Muscle of leg (tissue), 11 donors: ENCODE measurements around the gene KLF15. TPM values are rescaled to one million over a fixed set of nuclear protein-coding genes. Genes with fewer than 3 reads are reported as not detected.

Source experiments
- DNase-seq: peaks from one replicate; pipeline ENCODE4 v3.0.0; 2013
- H3K27ac ChIP-seq: one replicate; pipeline ENCODE4 v1.5.1; 2013; ENCODE audit warnings: mild to moderate bottlenecking, low read length, control low read depth
- H3K27me3 ChIP-seq: one replicate; pipeline ENCODE4 v1.6.1; 2013; ENCODE audit warnings: low read length; ENCODE audit not compliant: control insufficient read depth, insufficient read depth
- H3K36me3 ChIP-seq: one replicate; pipeline ENCODE4 v1.6.1; 2013; ENCODE audit warnings: low read length; ENCODE audit not compliant: control insufficient read depth, insufficient read depth
- H3K4me1 ChIP-seq: one replicate; pipeline ENCODE4 v1.6.1; 2013; ENCODE audit warnings: low read length; ENCODE audit not compliant: control insufficient read depth, insufficient read depth
- H3K4me3 ChIP-seq: one replicate; pipeline ENCODE4 v1.5.1; 2013; ENCODE audit warnings: low read length, control low read depth
- H3K9me3 ChIP-seq: replicated peaks from 2 replicates; pipeline ENCODE4 v1.6.1; 2013; ENCODE audit warnings: low read depth, low read length; ENCODE audit not compliant: control insufficient read depth
- WGBS: methylation state at CpG from one replicate; pipeline ENCODE4 v1.1.5; 2013; ENCODE audit warnings: missing lambda C conversion rate; ENCODE audit not compliant: insufficient coverage; 5-methylcytosine and 5-hydroxymethylcytosine counted together
- polyA plus RNA-seq, 8 donors: library from polyadenylated mRNA; unstranded; fragments of 120-200 nt; gene quantifications; one replicate each; pipeline versions ENCODE4 v1.2.1 to v1.2.3, GENCODE V29; 2013; ENCODE audit warnings: inconsistent platforms in 1 of 8, low replicate concordance in 1 of 8; ENCODE audit not compliant: insufficient read length in 8 of 8, insufficient read depth in 1 of 8
- total RNA-seq: library from RNA; stranded (reverse); fragments of 120-200 nt; gene quantifications from one replicate; pipeline ENCODE4 v1.2.4, GENCODE V29; 2013

KLF15 gene
- total and polyA plus RNA-seq, 9 donors = 0.64 to 2.1 (median 0.93) TPM

- H3K27me3 ChIP-seq = peaks cover 22% of the 10 kb centered on the region
- DNase-seq = no peak
- H3K9me3 ChIP-seq = no peaks in the 10 kb centered on the region
- 78% methylated on average over 13 of the region's 17 CpGs for WGBS
- no peak overlapping the region for H3K27ac ChIP-seq
- H3K4me3 ChIP-seq = no peak overlapping the region
- H3K4me1 ChIP-seq = no peaks in the 10 kb centered on the region
- no peaks in the 10 kb centered on the region for H3K36me3 ChIP-seq
Observed at GRCh38 chr3:126293370-126294082, 63.7 kb downstream of the KLF15 start.

Other genes starting within 250 kb of the KLF15 start
- gene ALDH1L1, start 176.8 kb downstream of the KLF15 start, total RNA-seq = 0.18 TPM
- 1 to 10 TPM in 1 of 8 donors, under 1 TPM in 7; 0.07 to 1.6 (median 0.21) TPM for gene ALDH1L1, start 176.8 kb downstream of the KLF15 start, polyA plus RNA-seq
- gene CFAP100, start 37.5 kb upstream of the KLF15 start, total RNA-seq = not detected
- gene CFAP100, start 37.5 kb upstream of the KLF15 start, polyA plus RNA-seq = 1 to 10 TPM in 1 of 8 donors, under 1 TPM in 5, not detected in 2; 0.20 to 1.2 (median 0.38) TPM
- 18.4 TPM for gene ZXDC, start 118.5 kb upstream of the KLF15 start, total RNA-seq
- 10 to 100 TPM; 19.5 to 27.4 (median 22.7) TPM for gene ZXDC, start 118.5 kb upstream of the KLF15 start, polyA plus RNA-seq
- gene UROC1, start 160.4 kb upstream of the KLF15 start, total RNA-seq = 0.04 TPM
- gene UROC1, start 160.4 kb upstream of the KLF15 start, polyA plus RNA-seq = under 1 TPM in 5 of 8 donors, not detected in 3; 0.06 to 0.15 (median 0.10) TPM
- 0.18 TPM for gene CHST13, start 166.7 kb upstream of the KLF15 start, total RNA-seq
- gene CHST13, start 166.7 kb upstream of the KLF15 start, polyA plus RNA-seq = 1 to 10 TPM in 1 of 8 donors, under 1 TPM in 6, not detected in 1; 0.10 to 2.4 (median 0.29) TPM
- 0.04 TPM for gene C3orf22, start 201.5 kb upstream of the KLF15 start, total RNA-seq
- gene C3orf22, start 201.5 kb upstream of the KLF15 start, polyA plus RNA-seq = under 1 TPM in 1 of 8 donors, not detected in 7; 0.35 TPM